ENCODE measurements around the gene OSBPL7.

DNA sequence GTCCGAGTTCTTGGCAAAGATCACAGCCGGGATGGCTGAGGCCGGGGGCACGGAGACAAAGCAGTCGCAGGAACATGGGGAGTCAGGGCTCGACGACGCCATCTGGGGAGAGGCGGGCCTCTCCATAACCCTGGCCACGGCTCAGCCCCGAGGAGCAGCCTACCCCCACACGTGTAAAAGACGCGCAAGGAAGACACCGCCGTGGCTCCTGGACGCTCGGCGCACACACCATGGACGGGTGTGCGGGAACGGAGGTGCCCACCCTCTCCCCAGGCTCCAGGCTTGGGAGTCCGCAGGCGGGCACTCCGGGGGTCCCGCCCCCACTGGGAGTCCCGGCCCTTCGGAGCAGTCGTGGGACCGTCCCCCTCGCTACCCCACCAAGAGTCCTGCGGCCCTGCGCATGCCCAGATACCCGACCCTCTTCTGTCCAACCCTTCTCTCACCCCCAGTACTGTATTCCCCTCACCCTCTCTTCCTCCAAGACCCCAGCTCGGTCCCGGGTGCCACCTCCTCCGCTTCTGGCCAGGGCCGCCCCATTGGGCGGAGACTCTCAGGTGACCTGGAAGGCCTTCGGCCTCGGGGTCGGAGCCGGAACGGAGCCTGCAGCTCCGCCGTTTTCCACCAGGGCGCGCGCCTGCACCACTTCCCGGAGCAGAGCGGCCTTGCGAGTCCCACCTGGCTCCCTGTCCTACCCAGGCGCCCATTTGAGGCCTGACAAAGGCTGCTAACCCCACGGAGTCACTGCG, 19.3 kb upstream of the OSBPL7 start, which contains the start of gene SCRN2:
- TF ChIP-seq, protein P1, sequence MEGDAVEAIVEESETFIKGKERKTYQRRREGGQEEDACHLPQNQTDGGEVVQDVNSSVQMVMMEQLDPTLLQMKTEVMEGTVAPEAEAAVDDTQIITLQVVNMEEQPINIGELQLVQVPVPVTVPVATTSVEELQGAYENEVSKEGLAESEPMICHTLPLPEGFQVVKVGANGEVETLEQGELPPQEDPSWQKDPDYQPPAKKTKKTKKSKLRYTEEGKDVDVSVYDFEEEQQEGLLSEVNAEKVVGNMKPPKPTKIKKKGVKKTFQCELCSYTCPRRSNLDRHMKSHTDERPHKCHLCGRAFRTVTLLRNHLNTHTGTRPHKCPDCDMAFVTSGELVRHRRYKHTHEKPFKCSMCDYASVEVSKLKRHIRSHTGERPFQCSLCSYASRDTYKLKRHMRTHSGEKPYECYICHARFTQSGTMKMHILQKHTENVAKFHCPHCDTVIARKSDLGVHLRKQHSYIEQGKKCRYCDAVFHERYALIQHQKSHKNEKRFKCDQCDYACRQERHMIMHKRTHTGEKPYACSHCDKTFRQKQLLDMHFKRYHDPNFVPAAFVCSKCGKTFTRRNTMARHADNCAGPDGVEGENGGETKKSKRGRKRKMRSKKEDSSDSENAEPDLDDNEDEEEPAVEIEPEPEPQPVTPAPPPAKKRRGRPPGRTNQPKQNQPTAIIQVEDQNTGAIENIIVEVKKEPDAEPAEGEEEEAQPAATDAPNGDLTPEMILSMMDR (IDR thresholded peaks at IDR 0.05): peak; percentile 94 to 98 (median 95)
- no peak for TF ChIP-seq POLR2A (IDR thresholded peaks at IDR 0.05)
